ENCODE measurements around the gene NTNG2.
"Not testable (repeated sequence)": the region's sequence is repeated elsewhere in the genome, so short reads cannot be mapped to it uniquely, and the experiment has no call there.

NTNG2 gene

DNA sequence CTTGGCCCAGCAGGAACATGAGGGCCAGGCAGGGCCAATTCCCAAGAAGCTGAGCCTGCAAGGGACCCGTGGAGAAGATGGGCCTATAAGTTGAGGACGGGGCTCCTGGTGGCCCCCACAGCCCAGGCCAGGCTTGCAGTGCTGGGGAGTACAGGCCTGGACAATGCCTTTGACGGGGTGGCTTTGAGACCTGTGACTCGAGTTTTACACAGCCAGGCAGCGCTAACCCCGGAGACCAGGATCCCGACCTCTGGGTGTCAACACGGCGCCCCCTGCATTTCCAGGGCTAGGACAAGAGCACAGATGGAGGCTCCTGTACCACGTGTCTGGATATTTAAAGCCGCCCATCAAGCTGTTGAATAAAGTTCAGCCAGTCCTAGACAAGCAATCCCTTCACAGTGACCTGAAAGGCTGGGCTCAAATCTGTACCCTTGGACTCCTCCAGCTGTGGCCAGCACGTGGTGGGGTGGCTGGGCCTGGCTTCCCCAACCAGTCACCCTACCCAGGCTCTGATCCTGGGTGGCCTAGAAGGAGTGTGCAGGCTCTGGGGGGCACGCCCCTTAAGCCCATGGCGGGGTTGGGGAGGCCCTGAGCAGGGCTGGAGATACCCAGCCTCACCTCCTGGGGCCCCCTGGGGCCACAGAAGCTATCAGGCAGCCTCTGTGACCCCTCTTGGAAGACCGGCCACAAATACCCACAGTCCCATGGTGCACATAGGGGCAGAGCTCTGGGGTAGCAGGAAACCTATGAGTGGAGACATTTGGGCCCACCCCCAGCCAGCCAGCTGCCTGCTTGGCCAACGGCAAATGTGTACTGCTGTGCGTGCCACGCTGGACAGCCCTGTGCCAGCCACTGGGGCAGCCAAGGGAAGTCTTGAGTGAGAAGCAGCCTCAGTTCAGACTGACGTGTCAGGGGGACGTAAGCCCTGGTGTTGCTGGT, 88.7 kb downstream of the NTNG2 start:
- DNase-seq (ENCODE audit: low spot score) = no peak

DNA sequence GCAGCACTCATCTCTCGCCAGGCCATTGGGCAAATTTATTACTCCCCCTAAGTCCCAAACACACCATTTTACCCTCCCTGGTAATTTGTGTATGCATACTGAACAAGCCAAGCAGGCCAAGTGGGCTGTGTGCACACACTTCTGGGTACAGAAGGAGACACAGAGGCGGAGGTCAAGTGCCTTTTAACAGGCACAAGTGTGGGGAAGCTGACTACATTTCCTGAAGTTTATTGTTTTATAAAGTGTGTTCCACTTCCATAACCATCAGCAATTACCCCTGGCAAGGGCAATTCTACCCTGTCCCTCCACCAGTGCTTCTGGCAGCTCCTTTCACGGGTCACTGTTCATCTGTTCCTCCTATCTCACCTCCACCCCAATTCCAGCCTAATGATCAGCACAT, 99.0 kb downstream of the NTNG2 start:
- DNase-seq (ENCODE audit: low spot score) = no peak

DNA sequence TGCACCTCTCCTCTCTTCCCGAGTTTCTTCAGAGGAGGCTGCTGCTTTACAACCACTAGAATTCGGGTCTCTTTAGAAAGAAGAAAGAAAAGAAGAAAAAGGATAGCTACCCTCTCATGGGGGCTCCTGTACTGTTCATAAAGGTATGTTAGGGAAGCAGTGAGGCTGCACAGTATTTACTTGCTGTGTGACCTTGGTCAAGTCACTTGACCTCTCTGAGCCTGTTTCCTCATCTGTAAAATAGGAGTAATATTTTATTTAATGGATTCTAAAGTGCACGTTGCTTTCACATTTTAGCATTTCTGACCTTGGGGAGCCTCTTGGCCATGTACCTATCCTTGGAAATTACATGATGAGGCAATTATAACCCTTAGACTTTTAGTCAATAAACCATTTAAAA, 104.2 kb downstream of the NTNG2 start:
- DNase-seq (ENCODE audit: low spot score) = no peak

DNA sequence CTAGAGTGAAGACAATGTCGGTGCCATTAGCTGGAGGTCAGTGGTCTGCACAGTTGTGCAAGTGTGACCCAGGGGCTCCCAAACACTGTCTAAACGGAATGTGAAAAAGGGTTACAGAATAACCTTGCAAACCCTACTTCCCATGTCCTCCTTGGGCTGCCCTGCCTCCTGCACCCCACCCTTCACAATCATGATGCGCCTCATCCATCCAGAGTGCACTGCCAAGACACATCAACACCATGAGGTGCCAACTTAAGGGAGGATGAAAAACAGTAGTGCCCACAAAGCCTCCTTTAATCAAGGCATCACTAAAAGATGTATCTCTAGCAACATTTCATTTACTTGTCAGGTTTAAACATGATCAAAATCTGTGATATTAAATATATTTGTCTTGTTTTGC, 105.8 kb downstream of the NTNG2 start:
- DNase-seq (ENCODE audit: low spot score) = no peak

GRCh38 chr9:132268725-132269352, 107.0 kb downstream of the NTNG2 start:
- peak; percentile 47 for DNase-seq (ENCODE audit: low spot score)

DNA sequence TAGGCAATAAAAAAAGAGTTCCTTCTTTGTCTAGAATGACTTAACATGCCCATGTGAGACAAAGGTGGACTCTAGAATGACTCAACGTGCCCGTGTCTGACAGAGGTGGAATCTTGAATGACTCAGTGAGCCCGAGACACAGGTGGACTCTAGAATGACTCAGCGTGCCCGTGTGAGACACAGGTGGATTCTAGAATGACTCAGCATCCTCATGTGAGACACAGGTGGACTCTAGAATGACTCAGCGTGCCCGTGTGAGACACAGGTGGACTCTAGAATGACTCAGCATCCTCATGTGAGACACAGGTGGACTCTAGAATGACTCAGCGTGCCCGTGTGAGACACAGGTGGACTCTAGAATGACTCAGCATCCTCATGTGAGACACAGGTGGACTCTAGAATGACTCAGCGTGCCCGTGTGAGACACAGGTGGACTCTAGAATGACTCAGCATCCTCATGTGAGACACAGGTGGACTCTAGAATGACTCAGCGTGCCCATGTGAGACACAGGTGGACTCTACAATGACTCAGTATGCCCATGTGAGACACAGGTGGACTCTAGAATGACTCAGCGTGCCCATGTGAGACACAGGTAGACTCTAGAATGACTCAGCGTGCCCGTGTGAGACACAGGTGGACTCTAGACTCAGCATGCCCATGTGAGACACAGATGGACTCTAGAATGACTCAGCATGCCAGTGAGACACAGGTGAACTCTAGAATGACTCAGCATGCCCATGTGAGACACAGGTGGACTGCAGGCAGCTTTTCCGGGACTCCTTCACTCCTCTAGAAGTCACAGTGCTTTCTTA, 108.1 kb downstream of the NTNG2 start:
- not testable (repeated sequence) for DNase-seq (ENCODE audit: low spot score)

GRCh38 chr9:132274861-132275260, 113.0 kb downstream of the NTNG2 start:
- DNase-seq (ENCODE audit: low spot score) = no peak

DNA sequence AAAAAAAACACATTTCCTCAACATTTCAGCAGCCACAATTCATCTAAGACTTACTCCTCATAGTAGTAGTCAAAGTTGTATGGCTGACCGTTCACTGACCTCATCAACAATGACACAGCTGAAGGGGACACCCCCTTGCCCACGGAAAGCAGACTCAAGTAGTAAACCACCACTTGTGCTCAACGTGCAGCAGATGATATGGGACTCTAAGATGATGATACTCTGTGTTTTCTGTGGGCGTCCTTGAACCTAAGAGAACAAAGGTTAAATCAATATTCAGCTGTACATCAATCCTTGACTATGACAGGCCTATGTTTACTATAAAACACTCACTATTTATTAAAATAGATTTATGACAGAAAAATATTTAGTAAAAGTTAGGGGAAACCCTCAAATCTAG, 121.3 kb downstream of the NTNG2 start:
- DNase-seq (ENCODE audit: low spot score) = no peak

DNA sequence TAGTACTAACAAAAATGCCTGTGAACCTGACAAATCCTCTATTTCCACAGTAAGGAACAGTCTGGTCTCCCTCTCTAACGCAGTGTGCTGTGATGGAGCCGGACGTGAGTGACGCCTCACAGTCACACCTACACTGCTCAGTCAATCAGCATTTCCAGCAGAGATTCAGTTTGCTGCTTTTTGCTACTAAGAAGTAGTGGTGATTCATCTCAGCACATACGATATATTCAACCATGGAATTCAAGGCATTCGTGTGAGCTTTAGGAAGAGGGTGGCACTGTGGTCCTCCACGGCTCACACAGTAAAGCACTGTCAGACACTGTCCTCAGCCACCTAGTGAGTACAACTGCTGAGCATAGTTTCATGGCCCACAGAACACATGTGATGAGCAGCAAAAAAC, 122.0 kb downstream of the NTNG2 start:
- DNase-seq (ENCODE audit: low spot score) = peak; percentile 26

GRCh38 chr9:132287256-132287760, 125.5 kb downstream of the NTNG2 start:
- no peak for DNase-seq (ENCODE audit: low spot score)

DNA sequence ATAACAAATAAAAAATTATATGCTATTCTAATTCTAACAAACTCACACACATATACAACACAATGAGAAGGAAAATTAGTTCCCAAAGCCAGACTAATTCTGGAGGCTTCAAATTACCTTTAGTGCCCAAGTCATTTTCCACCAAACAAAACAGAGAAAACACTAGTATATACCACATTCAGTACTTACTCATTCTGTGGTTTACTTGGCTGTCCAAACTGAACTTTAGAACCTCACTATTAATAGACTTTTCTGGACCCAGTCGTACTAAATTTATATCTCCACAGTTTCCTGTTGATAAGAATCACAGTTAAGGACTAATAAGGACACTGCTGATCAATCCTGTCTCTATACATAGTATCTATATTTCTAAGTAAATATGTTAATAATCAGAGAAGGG, 126.5 kb downstream of the NTNG2 start:
- DNase-seq (ENCODE audit: low spot score) = no peak

DNA sequence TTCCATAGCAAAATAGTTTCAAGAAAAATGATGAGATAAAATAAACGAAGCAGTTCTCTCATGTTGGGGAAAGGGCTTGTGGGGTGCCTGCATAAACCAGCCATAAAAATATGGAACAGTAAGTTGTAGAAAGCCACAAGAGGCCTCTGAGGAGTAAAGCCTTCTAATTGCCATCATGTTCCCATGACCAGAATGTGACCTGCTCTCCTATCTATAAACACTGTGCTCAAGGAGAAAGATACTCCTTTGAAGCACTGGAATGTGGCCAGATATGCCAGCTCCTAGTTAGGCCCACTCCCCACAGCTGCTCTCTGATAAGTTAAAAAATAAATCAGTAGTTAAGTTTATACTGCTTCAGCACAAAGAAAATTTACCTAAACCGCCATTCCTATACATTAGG, 127.1 kb downstream of the NTNG2 start:
- no peak for DNase-seq (ENCODE audit: low spot score)

- no peak for DNase-seq (ENCODE audit: low spot score)
Measured at GRCh38 chr9:132293145-132293721, 131.4 kb downstream of the NTNG2 start.
